ENCODE data around the gene DNAAF9. TPM values are rescaled to one million over a fixed set of nuclear protein-coding genes. Genes with fewer than 3 reads are reported as not detected.
A peak's percentile ranks its signal among the peaks of the same experiment; 100 is the strongest.

The DNAAF9 gene
- total and polyA plus RNA-seq, 2 of the 4 experiments (the other 2 are of a cell fraction): 7.9 to 8.2 TPM

GRCh38 chr20:3414122-3414521, 6.7 kb upstream of the DNAAF9 start:
- POLR2A ChIA-PET (ENCODE audit: unreplicated experiment): no interaction called here

More at GRCh38 chr20:3414122-3414521, 6.7 kb upstream of the DNAAF9 start:
- Histone ChIP-seq H2AK5ac (ENCODE audit: low read depth, low read length) (no peak overlapping the region), H3K4me1 (ENCODE audit: control insufficient read depth, insufficient read depth, low read length) (no peaks in the 10 kb centered on the region), H3K36me3 (ENCODE audit: control insufficient read depth, insufficient read depth, low read length) (no peaks in the 10 kb centered on the region), H3K4me2 (ENCODE audit: low read depth, low read length) (no peak overlapping the region), H3K9me3 (ENCODE audit: control insufficient read depth, insufficient read depth, low read length) (peaks cover 4% of the 10 kb centered on the region; the same call in 1 of the 2 replicates), H3K79me1 (ENCODE audit: low read depth in 1 of 2, low read length in 2 of 2) (no peaks in the 10 kb centered on the region), H3K56ac (ENCODE audit: extremely low read depth, insufficient read depth, low read length) (no peak overlapping the region), H3K4ac (ENCODE audit: low read depth, low read length) (no peak overlapping the region), H4K5ac (ENCODE audit: low read depth, low read length) (no peak overlapping the region), H4K20me1 (ENCODE audit: insufficient read depth, low read length) (no peaks in the 10 kb centered on the region), H2BK15ac (ENCODE audit: low read depth, low read length) (no peak overlapping the region), H2AK9ac (replicated peaks; ENCODE audit: low read depth, low read length, poor library complexity) (no peak overlapping the region), H2BK20ac (ENCODE audit: low read depth, low read length) (no peak overlapping the region), H4K91ac (ENCODE audit: insufficient read depth, low read depth, low read length) (no peak overlapping the region), H2BK120ac (ENCODE audit: low read depth, low read length) (no peak overlapping the region), H2BK5ac (ENCODE audit: low read depth, low read length, poor library complexity, severe bottlenecking) (no peak overlapping the region), H3K23ac (ENCODE audit: low read depth, low read length) (no peak overlapping the region), H2AFZ (replicated peaks; ENCODE audit: low read length, poor library complexity) (no peak overlapping the region), H4K8ac (ENCODE audit: low read depth in 2 of 2, low read length in 2 of 2) (no peak overlapping the region), H3K9me1 (ENCODE audit: insufficient read depth, low read length) (no peaks in the 10 kb centered on the region), H3K27ac (ENCODE audit: insufficient read depth, low read length) (no peak overlapping the region), H3K14ac (replicated peaks; ENCODE audit: low read depth, low read length) (no peak overlapping the region), H3K4me3 (ENCODE audit: insufficient read depth, low read depth, low read length) (no peak overlapping the region), H3K27me3 (ENCODE audit: control insufficient read depth, insufficient read depth, low read length) (peaks cover 2% of the 10 kb centered on the region; the same call in 1 of the 2 replicates), H3K9ac (ENCODE audit: low read depth, low read length) (no peak overlapping the region), H3K18ac (ENCODE audit: low read depth, low read length) (no peak overlapping the region)
- no TSS peak for BruUV-seq (replicated peaks)
- ATAC-seq (ENCODE audit: low read depth): no peak
- intact Hi-C loops (cut with micrococcal nuclease): no loop called here
- in situ Hi-C loops (cut with MboI; ENCODE audit: low sequenced_read_pairs): no loop called here
- TF ChIP-seq MAZ (IDR thresholded peaks at IDR 0.05; ENCODE audit: borderline replicate concordance, low read depth, low read length): no peak
- no peak for TF ChIP-seq POLR2A (IDR thresholded peaks at IDR 0.05; ENCODE audit: low read depth, low read length)
- TF ChIP-seq MAFK (IDR thresholded peaks at IDR 0.05; ENCODE audit: low read depth, low read length): peak; percentile 30; the same call in 1 of the 2 replicates
- dilution Hi-C loops (cut with HindIII; ENCODE audit: low sequenced_read_pairs, unreplicated experiment): no loop called here
- no peak for DNase-seq
- 83% methylated on average over 1 of the region's 2 CpGs; no CpG with 5 or more reads in 1 of the 2 experiments for WGBS, 2 experiments (ENCODE audit: extremely low coverage in 2 of 2, insufficient read length in 1 of 2)
- CTCF ChIA-PET: no interaction called here

All from IMR-90 (cell line).